ENCODE data around the gene IL27RA.

GRCh38 chr19:13996928-13997630 lies 34.5 kb upstream of the IL27RA start:
- TF ChIP-seq MAX (IDR thresholded peaks at IDR 0.05), result no peak
- no peak for TF ChIP-seq CEBPB (IDR thresholded peaks at IDR 0.05)
- no peak for TF ChIP-seq CTCF (IDR thresholded peaks at IDR 0.05)
- TF ChIP-seq ZSCAN20 (CRISPR knock-in tag; IDR thresholded peaks at IDR 0.05), result no peak
- TF ChIP-seq POLR2A (IDR thresholded peaks at IDR 0.05; ENCODE audit: low read length), result no peak
- no peak for TF ChIP-seq KDM1A (IDR thresholded peaks at IDR 0.05; ENCODE audit: low read depth)
- no peak for TF ChIP-seq REST (IDR thresholded peaks at IDR 0.05)
- no peak for TF ChIP-seq JUNB (IDR thresholded peaks at IDR 0.05)
- no peak for TF ChIP-seq HMGXB4 (CRISPR knock-in tag; IDR thresholded peaks at IDR 0.05; ENCODE audit: borderline replicate concordance)
- no peak for TF ChIP-seq CHD2 (IDR thresholded peaks at IDR 0.05; ENCODE audit: low read length, partially characterized antibody)
- TF ChIP-seq RNF2 (IDR thresholded peaks at IDR 0.05; ENCODE audit: borderline replicate concordance, low read depth), result no peak
- no peak for TF ChIP-seq EP300 (IDR thresholded peaks at IDR 0.05)
- no peak for TF ChIP-seq CBX2 (IDR thresholded peaks at IDR 0.05; ENCODE audit: borderline replicate concordance, low read depth)

Measured in A549 (cell line).